Subcutaneous adipose tissue (tissue), 4 donors: ENCODE measurements around the gene CBX4. TPM values are rescaled to one million over a fixed set of nuclear protein-coding genes. Genes with fewer than 3 reads are reported as not detected.

Experiments
- CTCF ChIP-seq: fragments of 450-650 bp; IDR thresholded peaks from one replicate; pipeline ENCODE4 v1.5.1; 2016; ENCODE audit warnings: low read depth, mild to moderate bottlenecking, control low read depth, antibody characterized with exemption, moderate library complexity
- total RNA-seq, 4 donors: library from RNA; depleted of rRNA; stranded (reverse); fragments of >200 nt; gene quantifications; one replicate each; pipeline ENCODE4 v1.1.0, GENCODE V29; 2016

CBX4 gene
- total RNA-seq, 4 donors from 2014 or later: 3.9 to 9.6 (median 7.6) TPM

GRCh38 chr17:79822583-79823124 lies 16.6 kb downstream of the CBX4 start:
- no peak for TF ChIP-seq CTCF

GRCh38 chr17:79821331-79822095 lies 17.7 kb downstream of the CBX4 start:
- no peak for TF ChIP-seq CTCF

- TF ChIP-seq CTCF: no peak
These were observed 18.3 kb downstream of the CBX4 start for GRCh38 chr17:79820959-79821330.

DNA sequence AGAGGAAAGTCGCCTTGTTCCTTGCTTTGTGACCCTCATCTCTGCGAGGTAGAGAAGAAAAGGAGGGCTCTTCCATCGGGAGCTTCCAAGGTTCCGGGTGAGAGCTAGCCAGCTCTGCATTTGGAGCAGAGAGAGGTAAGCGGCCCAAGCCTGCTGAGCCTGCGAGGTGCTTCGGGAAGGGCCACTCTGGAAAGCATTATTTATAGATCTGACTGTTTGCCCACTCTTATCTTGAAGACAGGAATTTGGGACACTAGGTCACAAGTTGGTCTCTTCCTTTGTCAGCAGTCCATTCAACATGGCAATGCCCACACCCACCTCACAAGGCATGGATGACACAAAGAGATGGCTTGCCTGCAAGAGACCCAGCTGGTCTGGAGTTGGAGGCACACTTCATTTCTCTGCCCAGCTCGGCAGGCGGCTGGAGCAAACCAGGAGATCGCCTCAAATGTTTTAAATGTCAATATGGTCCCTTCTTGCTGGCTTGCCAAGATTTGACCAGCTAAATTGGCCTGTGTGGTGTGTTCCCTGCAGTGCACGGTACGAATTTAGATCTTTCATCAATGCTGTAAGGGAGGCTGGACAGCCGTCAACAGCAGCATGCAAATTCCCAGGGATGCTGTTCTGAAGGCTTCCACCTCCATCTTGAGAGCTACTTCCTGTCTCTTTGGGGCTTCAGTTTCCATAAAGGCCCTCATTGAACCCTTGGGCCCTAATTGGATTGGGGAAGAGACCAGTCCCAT lies 19.5 kb downstream of the CBX4 start:
- TF ChIP-seq CTCF: no peak

- TF ChIP-seq CTCF: no peak
These were observed 20.2 kb downstream of the CBX4 start for GRCh38 chr17:79819085-79819484.

DNA sequence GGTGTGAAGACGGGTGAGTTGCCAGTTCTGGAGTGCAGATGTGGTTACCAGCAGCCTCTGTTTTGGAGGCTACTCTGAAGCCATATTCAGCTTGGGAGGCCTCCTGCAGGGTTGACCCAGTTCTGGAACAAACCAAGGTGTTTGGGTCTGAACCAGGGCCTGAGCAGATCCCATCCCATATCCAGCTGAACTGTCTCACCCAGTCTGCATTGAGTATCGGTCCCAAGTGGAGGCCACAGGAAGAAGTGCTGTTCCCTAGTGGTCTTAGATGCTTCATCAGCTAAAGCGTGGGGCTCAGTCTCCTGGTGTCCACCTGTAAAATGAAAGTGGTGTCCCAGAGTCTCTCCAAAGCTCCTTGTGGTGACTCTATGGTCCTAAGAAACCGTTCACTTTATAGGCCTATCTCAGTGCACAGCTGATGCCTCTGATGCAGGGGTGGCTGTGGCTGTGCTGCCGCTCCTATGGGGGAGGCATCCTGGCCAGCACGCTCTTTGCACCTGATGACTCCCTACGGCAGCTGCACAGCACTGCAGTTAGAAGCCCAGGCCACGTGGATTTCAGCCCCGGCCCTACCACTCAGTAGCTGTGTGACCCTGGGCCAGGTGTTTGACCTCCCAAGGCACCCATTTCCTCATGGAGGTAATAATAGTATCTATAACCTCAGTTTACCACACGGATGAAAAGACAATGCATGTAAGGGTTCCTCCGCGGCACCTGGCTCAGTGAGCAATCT lies 21.0 kb downstream of the CBX4 start:
- TF ChIP-seq CTCF: no peak
